ENCODE measurements around the gene PRSS2.

PRSS2 gene

GRCh38 chr7:142804728-142805207 lies 34.0 kb downstream of the PRSS2 start:
- no peak for DNase-seq

- DNase-seq: no peak
These were observed 34.7 kb downstream of the PRSS2 start for GRCh38 chr7:142805350-142806021.

DNA sequence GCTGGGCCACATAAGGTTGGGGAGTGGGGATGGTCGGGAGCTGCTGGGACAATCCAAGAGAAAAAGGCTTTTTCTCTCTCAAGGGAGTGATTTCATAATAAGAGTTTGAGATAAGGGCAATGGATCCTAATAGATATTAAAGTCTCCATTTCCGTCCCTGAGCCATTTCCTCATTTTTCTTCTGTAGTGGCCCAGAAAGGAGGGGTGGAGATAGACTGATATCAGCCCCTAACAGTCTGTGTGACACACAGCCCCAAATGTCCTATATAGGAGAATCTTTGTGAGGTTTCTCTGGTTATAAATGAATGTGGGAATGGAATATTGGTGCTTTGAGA lies 35.2 kb downstream of the PRSS2 start:
- DNase-seq: no peak

DNA sequence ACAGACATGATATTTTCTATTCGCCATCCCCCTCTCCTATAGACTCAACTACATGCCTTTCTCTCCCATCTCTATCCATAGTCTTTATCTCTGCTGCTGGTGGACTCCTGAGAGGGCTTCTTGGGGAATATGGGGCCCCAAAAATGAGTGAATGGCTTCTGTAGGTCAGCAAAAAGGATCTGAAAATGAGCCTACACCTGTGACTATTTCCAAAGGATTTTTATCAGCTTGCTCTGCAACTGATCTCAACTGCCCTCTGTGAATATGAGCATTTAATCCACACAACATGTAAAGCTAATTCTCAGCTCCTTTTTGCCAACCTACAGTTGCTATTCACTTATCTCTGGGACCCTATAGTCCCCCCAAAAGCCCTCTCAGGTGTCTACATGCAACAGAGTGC lies 36.2 kb downstream of the PRSS2 start:
- DNase-seq: no peak

DNA sequence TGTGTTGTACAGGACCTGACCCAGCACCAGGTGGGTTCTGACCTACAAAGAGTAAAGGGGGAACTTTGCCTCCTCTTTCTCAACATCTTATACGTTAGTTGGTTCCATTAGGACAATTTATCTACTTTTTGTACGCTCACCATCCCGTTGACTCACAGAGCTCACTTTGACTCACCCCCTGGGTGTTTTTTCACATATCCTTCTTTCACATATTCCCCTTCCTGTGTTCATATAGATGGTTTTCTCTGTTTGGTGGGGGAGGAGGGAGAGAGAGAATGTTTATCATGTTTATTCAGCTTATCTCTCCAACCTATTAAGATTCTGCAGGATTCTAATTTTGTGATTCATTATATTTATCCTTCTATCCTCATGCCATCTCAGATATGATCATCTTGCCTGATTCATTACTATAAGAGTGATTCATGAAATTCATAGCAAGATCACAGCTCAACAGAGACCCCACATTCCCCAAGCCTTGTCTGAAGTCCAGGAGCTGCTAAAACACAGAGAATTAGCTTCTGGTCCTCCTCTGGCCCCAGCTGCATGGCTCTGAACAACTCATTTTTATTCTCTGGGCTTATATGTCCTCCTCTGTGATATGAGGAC lies 37.2 kb downstream of the PRSS2 start:
- no peak for DNase-seq

GRCh38 chr7:142808461-142808801 lies 37.7 kb downstream of the PRSS2 start:
- no peak for DNase-seq

DNA sequence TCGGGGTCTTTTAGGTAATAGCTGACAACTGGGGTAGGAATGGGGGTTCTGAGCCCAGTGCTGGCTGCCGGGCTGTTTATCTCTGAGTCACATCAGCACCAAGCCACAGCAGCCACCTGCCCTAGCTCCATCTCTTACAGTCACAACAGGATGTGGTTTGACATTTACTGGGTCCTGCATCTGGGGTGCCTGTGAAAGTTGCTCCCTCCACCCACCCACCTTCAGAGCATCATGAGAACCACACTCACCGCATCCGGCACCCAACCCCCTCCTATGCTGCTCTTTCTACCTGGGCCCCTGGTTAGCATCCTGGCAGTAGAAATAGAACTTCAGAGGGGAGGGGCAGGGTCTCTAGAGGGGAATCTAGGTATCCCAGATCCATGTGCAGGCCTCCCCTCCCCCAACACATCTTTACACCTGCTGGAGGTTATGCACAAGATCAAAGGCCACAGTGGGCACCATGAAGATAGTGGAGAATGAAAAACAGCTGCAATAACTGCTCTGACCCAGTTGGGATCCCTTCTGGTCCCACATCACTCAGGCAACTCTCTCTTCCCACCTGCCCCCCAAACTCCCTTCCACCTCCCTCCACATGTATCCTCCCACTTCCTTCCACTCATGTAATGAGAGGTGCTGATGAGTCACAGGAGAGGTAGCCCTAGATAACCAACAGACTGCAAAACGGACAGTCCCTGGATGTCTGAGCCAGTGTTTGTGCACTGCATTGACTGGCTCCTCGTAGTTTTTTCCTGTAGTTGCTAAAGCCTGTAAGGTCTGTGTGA lies 38.2 kb downstream of the PRSS2 start:
- DNase-seq: peak; percentile 75 to 90 (median 86)

DNA sequence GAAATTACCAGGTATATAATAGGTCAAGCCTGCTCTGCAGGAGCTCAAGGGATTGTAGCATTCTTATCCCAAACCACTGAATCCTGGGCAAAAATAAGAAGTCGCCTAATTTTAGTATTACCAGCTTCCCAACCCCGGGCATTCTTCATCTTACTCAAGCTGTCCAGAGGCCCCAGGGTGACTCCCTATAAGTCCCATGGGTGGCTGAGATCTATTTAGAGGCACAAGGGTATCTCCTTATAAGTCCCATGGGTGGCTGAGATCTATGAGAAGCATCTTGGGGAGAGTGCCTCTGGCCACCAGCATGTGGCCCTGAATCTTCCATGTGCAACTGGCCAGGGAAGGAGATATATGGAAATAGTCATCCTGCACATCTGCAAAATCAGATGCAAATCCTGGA lies 38.9 kb downstream of the PRSS2 start:
- no peak for DNase-seq

DNA sequence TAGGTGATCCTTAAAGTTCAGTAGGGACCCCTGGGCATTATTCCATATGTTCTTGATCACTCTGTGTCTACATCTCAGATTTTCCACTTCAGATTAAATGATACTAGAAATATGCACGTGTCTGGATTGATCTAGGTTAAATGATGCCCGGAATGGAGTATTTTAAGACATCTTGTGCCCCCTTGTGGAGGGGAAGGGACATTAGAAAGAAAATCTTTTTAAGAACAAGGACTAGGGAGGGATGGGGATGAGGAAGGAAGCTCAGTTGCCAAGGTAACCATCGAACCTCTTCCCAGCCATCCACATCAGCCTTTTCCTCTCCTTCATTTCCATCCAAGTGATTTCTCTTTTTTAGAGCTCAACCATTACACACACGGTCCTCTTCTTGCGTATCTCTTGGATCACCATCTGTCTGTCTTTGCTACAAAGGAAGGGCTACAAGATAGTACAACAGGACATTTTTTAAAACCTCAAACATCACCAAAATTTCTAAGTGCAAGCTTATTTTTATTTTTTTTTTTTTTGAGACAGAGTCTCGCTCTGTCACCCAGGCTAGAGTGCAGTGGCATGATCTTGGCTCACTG lies 40.5 kb downstream of the PRSS2 start:
- DNase-seq: no peak

- no peak for DNase-seq
These were observed 41.9 kb downstream of the PRSS2 start for GRCh38 chr7:142812437-142813215.

DNA sequence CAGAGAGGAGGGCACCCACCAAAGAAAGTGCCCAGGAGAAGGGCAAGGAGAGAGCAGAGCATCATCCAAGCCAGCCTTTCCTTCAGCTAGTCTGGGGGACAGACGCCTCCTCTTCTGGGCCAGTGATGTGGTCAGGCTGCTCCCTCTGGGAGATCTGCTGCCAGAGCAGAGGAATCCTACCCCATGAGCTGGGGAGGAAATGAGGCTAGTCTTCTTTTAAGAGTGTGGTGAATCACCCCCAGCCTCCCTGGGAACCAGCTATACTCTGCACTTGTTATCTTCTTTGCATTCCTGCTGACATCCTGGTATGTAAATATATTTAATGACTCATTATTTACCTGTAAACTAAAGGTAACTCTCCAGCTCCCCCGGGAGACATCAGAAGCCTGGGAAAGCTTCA lies 42.5 kb downstream of the PRSS2 start:
- DNase-seq: no peak

- no peak for DNase-seq
These were observed 42.9 kb downstream of the PRSS2 start for GRCh38 chr7:142813699-142814098.

GRCh38 chr7:142814451-142814850 lies 43.7 kb downstream of the PRSS2 start:
- no peak for DNase-seq

DNA sequence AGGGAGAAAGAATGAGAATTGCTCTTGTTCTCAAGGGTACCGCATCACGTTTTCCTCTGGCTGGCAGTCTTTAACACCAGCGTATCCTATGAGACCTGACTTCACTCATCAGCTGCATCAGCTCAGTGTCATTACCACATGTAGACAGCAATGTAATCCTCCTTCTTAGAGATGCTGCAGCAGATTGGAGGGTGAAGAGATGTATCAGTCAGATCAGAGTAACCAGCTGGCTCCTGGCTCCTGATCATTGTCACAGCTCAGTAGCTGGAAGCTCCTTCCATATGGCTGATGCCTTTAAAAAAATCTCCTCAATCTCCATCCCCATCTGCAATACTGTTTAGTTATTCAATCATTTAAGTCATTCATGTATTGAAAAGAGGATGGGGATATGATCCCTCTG lies 44.4 kb downstream of the PRSS2 start:
- no peak for DNase-seq

DNA sequence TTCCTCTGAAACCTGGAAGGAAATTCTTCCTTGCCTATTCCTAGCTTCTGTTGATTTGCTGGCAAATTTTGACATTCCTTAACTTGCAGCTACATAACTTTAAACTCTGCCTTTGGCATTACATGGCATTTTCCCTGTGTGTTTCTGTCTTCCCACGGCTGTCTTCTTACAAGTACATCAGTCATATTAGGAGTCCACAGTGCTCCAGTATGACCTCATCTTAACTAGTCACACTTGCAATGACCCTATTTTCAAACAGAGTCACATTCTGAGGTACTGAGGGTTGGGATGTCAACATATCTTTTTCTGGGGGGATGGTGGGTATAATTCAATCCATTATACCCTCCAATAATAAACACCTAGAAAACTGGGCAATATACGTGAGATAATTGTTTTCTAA lies 46.7 kb downstream of the PRSS2 start:
- DNase-seq: no peak

DNA sequence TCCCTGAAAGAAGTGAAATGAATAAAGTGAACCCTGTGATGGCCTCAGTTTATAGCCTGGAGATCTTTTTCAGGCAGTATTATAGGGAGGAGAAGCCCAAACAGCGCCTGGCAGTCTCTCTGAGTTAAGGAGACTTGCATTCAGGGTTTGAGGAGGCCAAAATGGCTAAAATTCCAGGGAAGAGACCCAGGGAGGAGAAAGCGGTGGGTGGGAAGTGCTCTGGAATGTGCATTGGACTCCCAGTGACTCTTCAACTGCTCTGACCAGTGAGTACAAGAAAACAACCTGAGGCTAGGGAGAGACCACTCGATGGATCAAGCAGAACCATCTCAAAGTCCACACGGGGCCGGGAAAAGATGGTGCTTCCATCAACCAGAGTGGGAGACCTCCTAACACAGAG lies 48.8 kb downstream of the PRSS2 start:
- no peak for DNase-seq

DNA sequence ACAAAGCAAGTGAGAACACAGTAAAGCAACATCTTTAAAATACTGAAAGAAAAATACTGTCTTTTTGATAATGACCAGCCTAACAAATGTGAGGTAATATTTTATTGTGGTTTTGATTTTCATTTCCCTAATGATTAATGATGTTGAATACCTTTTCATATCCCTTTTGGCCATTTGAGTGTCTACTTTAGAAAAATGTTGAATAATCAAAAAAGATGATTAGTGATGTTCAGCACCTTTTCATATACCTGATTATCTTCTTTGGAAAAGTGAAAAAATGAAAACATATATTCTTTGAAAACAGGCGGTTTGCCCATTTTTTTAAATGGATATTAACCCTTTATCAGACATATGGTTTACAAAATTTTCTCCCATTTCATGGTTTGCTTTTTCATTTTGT lies 51.9 kb downstream of the PRSS2 start:
- DNase-seq: no peak

Data from activated CD4-positive, CD25-positive, alpha-beta regulatory T cell (primary cell).